PC-9 (cell line): Measurements from ENCODE around the gene IFT122.

ENCODE experiments used
- CTCF ChIP-seq: fragments of 200-600 bp; sonication (generic); conservative IDR thresholded peaks from 2 replicates; pipeline ENCODE4 v1.6.1; 2017; ENCODE audit warnings: mixed run types, antibody characterized with exemption, mild to moderate bottlenecking, moderate library complexity
- EZH2 ChIP-seq: fragments of 200-600 bp; sonication (generic); IDR thresholded peaks from 2 replicates; pipeline ENCODE4 v1.8.0; 2017; ENCODE audit warnings: antibody characterized with exemption, low read depth

- TF ChIP-seq CTCF (no peak), EZH2 (no peak)
Measured at GRCh38 chr3:129521611-129522010, 81.6 kb downstream of the IFT122 start.
